GM21447 (cell line): Measurements from ENCODE around the gene ELAPOR1.

Source experiments
- ATAC-seq: cut with Tn5 transposase; IDR thresholded peaks from one replicate; pipeline ENCODE4 v1.9.1; 2021; ENCODE audit not compliant: unreplicated experiment

ELAPOR1 gene

DNA sequence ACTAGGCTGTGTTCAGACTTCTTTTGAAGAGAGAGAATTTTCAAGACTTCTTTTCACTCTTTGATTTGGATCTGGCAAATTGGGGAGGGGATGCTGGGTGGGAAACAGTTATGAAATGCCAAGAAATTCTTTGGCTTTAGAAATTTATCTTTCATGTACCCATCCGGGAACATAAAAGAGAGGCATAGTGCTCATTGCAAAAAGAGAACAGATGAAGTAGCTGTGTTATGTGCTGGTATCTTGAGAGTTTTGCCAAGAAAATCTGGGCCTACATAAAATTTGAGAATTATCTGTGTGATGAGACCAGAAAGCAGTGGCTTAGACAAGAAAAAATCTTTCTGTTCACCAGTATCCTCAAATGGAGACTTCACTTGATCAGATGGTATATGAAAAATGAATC is 19.0 kb upstream of the ELAPOR1 start:
- no peak for ATAC-seq

DNA sequence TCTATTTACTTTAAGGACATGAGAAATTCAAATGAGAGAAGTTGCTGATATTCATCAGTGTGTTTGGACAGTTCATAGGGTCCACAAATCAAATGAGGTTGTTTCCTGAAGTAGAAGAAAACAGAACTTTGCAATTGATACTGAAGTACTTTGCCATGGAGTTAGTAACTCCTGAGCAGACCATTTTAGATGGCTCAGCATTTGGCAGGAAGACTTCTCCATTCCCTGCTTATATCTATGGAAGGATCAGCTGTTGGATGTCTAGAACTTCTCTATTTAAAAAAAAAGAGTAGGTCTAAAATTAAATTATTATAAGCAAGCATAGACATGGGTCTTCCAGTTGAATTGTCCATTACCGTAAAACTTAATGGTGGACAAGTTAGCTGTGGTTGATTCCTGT is 18.3 kb upstream of the ELAPOR1 start:
- ATAC-seq: no peak

DNA sequence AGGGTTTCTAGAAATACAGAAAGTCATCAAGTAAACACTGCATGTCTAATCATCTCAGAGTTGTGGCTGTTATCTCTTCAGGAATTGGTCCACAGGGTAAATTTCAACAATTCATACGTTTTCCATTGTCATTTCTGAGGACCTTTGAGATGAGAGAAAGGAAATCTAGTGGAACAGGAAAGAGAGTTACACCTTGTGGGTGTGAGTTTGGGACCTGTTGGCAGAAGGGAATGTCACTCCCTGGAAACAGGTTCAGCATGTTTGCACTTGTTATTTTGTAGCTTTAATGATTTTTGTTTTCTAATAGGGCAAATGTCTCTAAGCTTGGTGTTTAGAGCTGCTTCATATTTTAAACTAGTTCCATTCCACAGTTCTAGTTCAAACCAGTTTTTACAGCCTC is 17.8 kb upstream of the ELAPOR1 start:
- no peak for ATAC-seq

DNA sequence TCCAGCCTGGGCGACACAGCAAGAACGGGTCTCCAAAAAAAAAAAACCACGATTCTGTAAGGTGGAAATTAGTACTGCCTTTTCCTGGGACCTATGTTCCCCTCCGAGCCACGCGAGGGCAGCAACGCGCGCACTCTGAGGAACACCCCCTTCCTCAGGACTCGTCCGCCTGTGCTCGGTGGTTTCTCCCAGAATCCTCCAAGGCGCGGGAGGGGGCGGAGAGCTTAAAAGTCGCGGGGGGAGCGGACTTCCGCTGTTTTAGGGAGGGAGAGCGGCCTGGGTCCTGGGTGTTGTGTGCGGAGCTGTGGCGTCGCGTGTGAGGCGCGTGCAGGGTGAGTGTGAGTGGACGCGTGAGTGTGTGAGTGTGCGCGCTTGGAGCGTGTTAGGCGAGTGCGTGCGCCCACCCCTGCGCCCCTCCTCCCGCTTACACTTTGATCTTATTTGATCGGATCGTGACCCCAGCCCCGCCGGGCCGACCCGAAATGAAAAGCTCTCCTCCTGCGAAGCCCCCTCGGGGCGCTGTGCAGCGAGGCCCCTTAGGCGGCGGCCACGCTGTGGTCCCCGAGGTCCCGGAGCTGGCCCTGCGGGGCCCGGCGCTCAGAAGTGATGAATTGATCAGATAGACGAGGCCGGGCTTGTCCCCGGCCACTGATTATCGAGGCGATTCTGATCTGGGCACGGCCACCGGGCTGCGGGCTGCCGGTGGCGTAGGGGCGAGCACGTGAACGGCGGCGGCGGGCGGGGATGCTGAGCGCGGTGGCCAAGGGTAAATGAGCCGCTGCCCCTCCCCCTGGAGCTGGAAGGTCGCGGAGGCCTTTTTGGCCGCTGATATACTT is 13.8 kb upstream of the ELAPOR1 start:
- peak; percentile 88 for ATAC-seq

DNA sequence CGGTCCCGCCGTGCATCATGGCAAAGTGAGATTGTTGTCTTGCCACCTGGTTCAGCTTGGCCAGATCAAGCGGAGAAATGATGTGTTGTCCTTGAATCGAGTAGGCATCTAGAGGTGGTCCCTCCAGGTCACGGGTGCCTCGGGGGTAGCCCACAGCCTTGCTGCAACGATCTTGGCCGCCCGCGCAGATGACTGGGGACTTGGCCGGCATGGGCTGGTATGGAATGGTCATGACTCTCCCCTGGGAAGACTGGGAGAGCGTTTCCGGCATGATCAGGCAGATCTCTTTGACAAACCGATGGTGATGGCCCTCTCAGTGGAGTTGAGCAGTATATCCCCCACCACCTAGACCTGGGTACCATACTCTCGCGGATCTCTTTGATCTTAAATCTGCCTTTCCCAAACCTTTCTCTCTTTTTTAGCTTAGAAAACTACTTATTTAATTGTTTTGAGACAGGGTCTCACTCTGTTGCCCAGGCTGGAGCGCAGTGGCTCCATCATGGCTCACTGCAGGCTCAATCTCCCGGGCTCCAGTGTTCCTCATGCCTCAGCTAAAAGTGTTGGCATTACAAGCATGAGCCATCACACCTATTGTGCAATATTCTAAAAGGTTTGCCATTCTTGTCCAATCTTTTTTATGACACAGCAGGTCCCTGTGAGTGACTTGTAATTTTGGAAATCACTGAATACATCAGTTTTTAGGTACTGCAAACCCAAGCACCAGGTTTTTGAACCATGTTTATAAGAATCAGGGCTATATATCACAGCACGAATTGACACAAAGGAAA is 9.4 kb upstream of the ELAPOR1 start:
- ATAC-seq: no peak

DNA sequence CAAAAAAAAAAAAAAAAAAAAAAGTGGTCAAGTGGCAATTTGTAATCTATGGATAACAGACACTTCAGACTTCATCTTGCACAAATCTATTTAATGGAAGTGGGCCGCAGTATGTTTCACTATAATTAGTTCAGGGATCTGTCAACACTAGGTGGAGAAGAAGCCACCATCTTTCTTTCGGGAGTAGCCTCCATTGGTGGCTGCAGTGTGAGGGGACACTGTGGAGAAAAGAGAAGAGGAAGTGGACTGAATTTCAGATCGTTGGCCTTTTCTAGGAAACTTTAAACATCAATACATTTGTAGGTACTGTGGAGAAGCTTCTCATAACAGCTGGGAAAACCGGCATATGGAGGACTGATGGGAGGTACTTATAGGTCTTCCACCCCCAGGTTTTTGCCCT is 8.0 kb upstream of the ELAPOR1 start:
- ATAC-seq: no peak

DNA sequence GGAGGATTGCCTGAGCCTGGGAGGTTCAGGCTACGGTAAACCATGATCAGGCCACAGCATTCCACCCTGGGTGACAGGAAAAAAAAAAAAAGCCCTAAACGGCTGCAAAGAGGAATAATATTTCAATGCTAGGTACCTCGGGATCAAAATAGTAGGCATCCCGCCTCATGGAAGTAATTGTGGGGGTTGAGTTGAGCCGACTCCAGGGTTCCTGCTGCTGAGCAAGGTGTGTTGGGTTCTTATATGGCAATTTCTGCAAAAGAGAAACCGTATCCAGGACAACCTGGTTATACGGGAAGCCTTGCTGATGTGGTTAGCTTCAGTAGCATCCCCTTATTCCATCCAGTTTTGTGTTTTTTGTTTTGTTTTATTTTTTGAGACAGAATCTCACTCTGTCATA is 6.1 kb upstream of the ELAPOR1 start:
- ATAC-seq: no peak

DNA sequence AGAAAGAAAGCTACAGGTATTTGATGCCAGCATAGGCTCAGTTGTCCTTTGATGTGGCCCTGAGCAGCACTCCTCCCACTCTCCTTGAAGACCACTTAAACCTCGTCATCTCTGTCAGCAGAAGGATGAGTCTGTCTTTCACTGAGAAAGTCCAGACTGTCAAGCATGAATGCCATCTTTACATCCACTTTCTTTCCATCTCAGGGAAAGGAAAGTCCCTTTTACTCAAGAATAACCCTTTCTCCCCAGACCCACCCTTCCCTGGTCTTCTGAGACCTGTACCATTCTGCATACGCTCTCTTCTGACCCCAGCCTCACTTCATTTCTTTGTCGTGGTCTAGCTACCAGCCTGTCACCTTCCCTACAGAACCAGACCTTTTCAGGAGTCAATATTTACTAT is 4.0 kb upstream of the ELAPOR1 start:
- ATAC-seq: no peak

DNA sequence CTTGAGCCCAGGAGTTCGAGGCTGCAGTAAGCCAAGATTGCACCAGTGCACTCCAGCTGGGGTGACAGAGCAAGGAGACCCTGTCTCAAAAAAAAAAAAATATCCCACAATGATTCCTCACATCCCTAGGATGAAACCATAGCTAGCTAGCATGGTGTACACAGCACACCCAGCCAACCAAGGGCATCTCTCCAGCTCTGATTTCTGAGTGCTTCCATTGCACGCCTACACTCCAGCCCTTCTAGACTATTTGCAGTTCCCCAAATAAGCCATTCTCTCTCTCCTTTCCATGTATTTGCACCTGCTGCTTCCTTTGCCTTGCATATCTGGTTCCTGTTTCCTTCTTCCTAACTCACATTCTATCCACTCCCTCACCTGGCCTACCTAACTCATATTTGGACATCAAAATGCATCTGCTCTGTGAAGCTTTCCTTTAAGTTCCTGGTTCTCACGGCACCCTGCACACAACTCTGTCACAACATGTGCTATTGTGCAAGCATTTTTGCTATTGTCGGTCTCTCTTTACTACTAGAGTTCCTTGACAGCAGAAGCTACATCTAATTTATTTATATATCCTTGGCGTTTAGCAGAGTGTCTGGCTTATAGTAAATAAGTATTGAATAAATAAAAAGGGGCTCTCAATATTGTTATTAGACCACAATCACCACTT is 2.4 kb upstream of the ELAPOR1 start:
- ATAC-seq: no peak

DNA sequence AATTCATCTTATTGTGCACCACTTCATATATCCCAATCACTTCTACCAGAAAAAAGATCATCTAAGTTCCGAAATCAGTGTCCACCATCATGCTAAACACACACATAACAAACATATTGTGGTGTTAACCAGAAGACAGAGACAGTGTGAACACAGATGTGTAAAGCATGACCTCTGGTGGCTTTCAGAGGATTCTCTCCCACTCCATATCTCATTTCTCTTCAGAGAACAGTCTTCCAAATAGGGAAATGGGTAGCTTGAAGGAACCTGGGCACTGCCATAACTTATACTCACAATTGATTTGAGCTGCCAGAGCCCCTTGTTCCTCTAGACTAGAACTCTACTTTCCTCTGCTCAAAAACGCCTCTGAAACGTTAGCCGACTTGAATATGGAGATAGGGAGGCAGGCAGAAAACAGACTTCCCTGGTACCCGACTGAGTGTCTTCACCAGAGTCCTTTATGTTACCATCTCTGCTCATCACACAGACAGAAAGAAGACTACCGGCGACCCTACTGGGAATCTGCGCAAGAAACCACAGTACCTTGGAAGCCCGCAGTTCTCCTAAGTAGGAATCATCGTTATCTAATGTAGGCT is 1.8 kb upstream of the ELAPOR1 start:
- peak; percentile 49 for ATAC-seq

DNA sequence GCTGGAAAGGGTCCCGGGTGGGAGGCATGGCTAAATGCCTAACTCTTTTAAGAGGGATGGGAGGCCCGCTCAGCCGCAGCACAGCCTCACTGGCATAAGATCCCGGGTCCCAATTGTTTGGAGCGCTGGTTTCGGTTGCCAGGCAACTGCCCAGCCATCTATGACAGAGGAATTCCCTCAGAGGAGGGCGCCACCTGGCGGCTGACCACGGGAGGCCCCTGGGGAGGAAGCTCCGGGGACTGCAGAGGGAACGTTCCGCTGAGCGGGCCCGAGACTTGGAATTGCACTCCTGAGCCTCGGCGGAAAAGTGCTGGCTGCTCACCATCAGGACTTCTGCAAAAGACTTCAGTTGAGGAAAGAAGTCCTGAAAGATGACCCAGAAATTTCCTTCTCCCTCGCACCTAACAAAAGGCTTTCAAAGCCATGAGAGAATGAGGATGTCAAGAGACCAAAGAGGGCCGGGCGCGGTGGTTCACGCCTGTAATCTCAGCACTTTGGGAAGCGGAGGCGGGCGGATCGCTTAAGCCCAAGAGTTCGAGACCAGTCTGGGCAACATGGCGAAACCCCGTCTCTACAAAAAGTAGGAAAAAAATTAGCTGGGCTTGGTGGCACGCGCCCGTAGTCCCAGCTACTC is 1.1 kb upstream of the ELAPOR1 start:
- peak; percentile 62 for ATAC-seq

DNA sequence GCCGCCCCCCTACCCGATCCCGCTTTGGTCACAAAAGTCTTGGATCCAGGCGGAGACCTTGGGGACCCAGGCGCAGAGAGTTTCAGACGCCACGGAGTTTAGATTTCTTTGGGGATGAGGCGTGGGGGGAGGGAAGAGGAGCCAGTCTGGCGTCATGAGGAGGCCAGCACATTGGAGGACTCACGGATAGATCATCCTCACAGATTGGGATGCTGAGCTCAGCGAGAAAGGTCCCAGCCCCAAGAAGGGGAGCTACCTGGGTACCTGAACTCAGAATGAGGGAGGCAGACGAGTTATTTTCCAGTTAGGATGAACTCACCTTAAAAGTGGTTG is 393 bp downstream of the ELAPOR1 start:
- no peak for ATAC-seq

DNA sequence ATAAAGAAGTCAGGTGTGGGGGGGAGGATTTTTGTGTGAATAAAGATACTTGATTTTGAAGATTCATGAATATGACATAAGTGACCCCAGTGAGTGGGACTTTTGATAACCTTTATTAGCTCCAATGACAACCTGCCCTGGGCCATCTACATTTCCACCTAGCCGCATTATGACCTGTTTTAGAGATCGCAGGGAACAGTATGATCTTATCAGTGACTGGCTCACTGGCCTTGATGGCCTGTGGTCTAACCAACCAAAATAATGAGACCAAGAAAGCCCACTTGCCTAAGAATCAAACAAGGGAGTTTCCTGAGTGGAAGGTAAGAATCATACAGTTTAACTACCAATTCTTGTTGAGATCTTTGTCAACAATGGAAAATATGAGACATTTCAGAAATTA is 1.8 kb downstream of the ELAPOR1 start:
- no peak for ATAC-seq

DNA sequence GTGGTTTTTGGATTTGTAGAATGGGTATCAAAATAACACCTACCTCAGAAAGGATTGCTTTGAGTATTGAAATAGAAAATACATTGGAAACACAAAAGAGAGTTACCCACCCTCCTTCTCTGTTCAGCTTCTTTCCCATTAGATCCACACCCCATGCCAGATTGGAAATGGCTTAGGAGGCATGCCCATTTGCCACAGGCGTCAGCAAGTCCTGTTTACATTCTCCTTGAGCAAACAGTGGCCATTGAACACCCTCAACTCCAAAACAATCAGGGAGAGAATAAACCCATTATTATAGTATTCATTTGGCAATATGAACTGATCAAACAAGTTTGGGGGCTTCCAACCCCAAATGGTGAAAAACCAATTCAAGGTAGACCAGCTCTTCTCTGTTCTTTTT is 2.4 kb downstream of the ELAPOR1 start:
- no peak for ATAC-seq

DNA sequence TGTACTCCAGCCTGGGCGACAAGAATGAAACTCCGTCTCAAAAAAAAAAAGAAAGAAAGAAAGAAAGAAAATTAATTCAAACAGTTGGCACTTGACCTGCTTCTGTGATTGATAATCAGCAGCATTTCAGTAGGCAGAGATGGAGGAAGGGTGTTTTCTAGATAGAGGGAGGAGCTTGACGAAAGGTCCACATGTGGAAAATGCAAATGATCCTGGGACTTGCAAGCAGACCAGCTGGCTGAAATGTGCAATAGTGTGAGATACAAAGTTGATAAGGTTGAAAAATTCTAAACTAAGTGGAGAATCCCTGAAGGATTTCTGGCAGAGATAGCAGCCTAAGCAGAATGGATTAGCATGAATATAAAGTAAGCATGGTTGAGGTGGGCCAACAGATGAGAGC is 4.2 kb downstream of the ELAPOR1 start:
- no peak for ATAC-seq

DNA sequence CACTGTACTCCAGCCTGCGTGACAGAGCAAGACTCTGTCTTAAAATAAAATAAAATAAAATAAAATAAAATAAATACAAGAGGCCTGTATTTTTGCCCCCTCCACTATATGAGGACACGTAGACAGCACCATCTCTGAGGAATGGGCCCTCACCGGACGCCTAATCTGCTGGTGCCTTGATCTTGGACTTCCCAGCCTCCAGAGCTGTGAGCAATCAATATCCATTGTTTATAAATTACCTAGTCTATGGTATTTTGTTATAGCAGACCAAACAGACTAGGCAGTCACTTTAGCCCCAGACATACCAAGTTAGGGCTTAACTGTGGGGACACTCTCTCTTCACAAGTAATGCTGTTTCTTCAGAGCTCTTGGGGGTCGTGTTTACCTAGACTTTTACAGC is 6.4 kb downstream of the ELAPOR1 start:
- no peak for ATAC-seq

DNA sequence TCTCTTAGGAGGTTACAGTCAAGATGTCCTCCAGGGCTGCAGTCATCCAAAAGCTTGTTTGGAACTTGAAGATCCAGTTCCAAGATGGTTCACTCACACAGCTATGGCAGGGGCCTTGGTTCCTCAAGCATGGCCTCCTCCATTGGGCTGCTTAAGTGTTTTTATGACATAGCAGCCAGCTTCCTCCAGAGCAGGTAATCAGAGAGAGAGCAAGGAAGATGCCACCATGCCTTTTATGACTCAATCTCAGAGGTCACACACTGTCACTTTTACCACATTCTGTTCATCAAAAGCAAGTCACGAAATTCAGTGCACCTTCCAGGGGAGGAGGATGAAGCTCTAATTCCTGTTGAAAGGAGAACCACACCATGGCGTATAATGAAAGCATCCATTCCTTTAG is 17.1 kb downstream of the ELAPOR1 start:
- ATAC-seq: no peak

DNA sequence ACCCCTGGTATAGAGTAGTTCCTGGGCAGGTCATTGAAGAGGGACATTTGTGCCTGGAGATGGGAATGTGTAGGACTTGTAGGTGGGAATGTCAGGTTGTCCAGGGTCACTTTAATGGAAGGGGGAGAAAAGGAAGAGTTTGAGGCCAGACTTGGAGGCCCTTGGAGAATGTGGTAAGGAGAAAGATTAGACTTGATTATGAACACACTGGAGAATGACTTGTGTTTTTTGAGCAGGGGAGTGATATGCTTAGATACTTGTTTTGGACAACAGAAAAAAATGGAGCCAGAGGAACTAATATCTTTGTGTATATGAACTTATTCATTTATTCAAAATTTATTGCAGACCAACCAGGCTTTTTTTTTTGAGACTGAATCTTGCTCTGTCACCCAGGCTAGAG is 17.9 kb downstream of the ELAPOR1 start:
- ATAC-seq: no peak

DNA sequence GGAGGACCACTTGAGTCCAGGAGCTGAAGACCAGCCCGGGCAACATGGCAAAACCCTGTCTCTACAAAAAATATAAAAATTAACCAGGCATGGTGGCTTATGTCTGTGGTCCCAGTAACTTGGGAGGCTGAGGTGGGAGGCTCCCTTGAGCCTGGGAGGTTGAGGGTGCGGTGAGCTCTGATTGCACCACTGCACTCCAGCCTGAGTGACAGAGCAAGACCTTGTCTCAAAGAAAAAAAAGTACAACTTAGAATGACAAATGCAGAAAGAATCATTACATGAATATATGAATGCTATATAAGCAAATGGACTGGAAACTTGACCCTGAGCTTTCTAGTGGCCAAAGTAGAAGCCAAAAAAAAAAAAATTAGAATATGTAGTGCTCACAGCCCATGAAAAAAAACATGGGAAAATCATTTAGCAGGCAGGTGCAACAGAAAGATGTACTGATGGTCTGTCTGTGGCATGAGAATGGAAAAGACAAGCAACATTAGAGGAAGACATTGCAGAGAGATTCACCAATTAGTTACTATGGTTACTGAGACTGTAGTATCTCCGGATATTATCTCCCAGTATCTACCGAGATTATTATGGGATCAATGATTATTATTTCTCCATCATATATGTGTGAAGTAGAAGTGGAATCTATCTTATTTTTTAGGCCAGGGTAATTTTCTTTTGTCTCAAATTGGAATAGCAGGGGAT is 19.2 kb downstream of the ELAPOR1 start:
- ATAC-seq: no peak

DNA sequence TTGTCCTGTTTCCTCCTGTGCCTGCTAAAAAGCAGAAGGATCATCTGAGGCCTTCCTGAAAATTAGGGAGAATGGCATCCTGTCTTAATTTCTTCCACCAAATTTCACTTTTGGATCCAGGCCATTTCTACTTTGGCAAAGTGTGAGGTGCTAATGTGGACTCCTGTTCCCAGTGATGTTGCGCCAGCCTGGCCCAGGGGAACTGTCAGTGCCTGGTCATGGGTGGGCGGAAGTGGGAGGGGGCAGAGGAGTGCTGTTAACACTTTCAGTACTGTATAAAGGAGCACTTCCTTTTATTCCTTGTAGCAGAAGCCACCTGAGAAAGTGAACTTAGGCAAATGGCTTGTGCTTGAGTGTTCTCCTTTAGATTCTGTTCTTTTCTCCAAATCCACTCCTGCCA is 19.9 kb downstream of the ELAPOR1 start:
- peak; percentile 78 for ATAC-seq

DNA sequence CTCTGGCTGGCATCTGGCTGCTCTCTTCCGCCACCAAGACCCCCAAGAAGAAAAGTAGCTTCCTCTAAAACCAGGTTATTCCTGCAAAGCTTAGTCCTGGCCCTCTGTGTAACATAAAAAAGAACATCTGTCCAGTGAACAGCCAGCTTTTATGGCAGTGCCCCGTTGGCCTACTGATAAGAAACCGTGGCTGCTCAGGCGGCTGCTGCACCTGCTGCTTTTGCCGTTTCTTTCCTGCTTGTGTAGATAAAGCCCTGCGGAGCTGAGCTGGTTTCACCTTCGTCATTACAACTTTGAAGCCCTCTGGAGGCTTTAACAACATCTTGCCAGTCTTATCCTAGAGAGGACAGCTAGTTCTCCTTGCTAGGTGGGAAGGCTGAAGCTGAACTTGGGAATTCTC is 20.5 kb downstream of the ELAPOR1 start:
- ATAC-seq: no peak
